Common myeloid progenitor, CD34-positive (primary cell): ENCODE data around the gene SLC5A9.

Experiments
- CTCF ChIA-PET: fragments of 350-600 bp; sonication (Branson Sonifier 250); formaldehyde crosslinking; loops from one replicate; lab custom pipeline; 2021; ENCODE audit warnings: antibody characterized with exemption; lab: Charles Lee
- POLR2A ChIA-PET: fragments of 350-600 bp; sonication (Branson Sonifier 250); formaldehyde crosslinking; loops from one replicate; lab custom pipeline; 2021; ENCODE audit warnings: antibody characterized with exemption; lab: Charles Lee
- DNase-seq, 3 donors: peaks; one replicate each; pipeline versions ENCODE4 v3.0.0 to v3.0.0-alpha.2; 2013
- H3K27ac ChIP-seq, 2 experiments: 1 replicate in 1 of 2; 2 replicates in 1 of 2; pipeline ENCODE4 v1.7.0; 2013; ENCODE audit warnings: inconsistent platforms in 2 of 2, low read length in 2 of 2, mild to moderate bottlenecking in 2 of 2, low read depth in 1 of 2, moderate library complexity in 1 of 2; ENCODE audit not compliant: severe bottlenecking in 2 of 2, insufficient read depth in 1 of 2, poor library complexity in 1 of 2
- H3K27me3 ChIP-seq, 5 experiments: replicated peaks in 2 of 5; 1 replicate in 3 of 5; 2 replicates in 2 of 5; pipeline versions ENCODE4 v1.6.1 to v1.7.0; 2013; ENCODE audit warnings: low read length in 4 of 5, mild to moderate bottlenecking in 2 of 5, moderate library complexity in 2 of 5, inconsistent platforms in 1 of 5; ENCODE audit not compliant: insufficient read depth in 5 of 5, control insufficient read depth in 4 of 5
- H3K36me3 ChIP-seq, 4 experiments: 1 replicate in 2 of 4; 2 replicates in 2 of 4; pipeline versions ENCODE4 v1.6.1 to v1.7.0; 2013; ENCODE audit warnings: low read length in 3 of 4, control low read depth in 1 of 4, mild to moderate bottlenecking in 1 of 4; ENCODE audit not compliant: control insufficient read depth in 4 of 4, insufficient read depth in 4 of 4
- H3K4me1 ChIP-seq, 4 experiments: 1 replicate in 3 of 4; 2 replicates in 1 of 4; pipeline versions ENCODE4 v1.6.1 to v1.7.1; 2013; ENCODE audit warnings: low read length in 3 of 4, mild to moderate bottlenecking in 3 of 4, control low read depth in 1 of 4, inconsistent platforms in 1 of 4, moderate library complexity in 1 of 4; ENCODE audit not compliant: control insufficient read depth in 4 of 4, insufficient read depth in 4 of 4; ENCODE audit errors: control extremely low read depth in 1 of 4
- H3K4me3 ChIP-seq, 7 experiments: 1 replicate in 4 of 7; 2 replicates in 3 of 7; pipeline versions ENCODE4 v1.5.1 to v1.7.0; 2013; ENCODE audit warnings: mild to moderate bottlenecking in 7 of 7, low read length in 6 of 7, moderate library complexity in 6 of 7, inconsistent platforms in 2 of 7, low read depth in 2 of 7, control low read depth in 1 of 7; ENCODE audit not compliant: insufficient read depth in 4 of 7, control insufficient read depth in 1 of 7; ENCODE audit errors: extremely low read depth in 1 of 7
- H3K9me3 ChIP-seq, 5 experiments: 1 replicate in 4 of 5; 2 replicates in 1 of 5; pipeline versions ENCODE4 v1.6.1 to v1.7.1; 2013; ENCODE audit warnings: low read length in 4 of 5, mild to moderate bottlenecking in 2 of 5, inconsistent platforms in 1 of 5, low read depth in 1 of 5, moderate library complexity in 1 of 5; ENCODE audit not compliant: control insufficient read depth in 4 of 5, insufficient read depth in 2 of 5; ENCODE audit errors: control extremely low read depth in 1 of 5
- WGBS: methylation state at CpG from one replicate; pipeline ENCODE4 v1.1.5; 2013; ENCODE audit not compliant: insufficient coverage; 5-methylcytosine and 5-hydroxymethylcytosine counted together

Gene SLC5A9

GRCh38 chr1:48248356-48248755 lies 25.8 kb downstream of the SLC5A9 start:
- Histone ChIP-seq H3K36me3 (no peaks in the 10 kb centered on the region), H3K27ac (no peak overlapping the region), H3K4me1 (peaks cover 0 to 25% (median 5%) of the 10 kb centered on the region in 4 experiments), H3K4me3 (no peak overlapping the region), H3K27me3 (no peaks in the 10 kb centered on the region), H3K9me3 (peaks cover 0 to 2% (median 0%) of the 10 kb centered on the region in 5 experiments)
- WGBS: 100% methylated on average over 4 of the region's 4 CpGs
- CTCF ChIA-PET: no interaction called here
- no peak for DNase-seq
- POLR2A ChIA-PET: no interaction called here

GRCh38 chr1:48249868-48250267 lies 27.4 kb downstream of the SLC5A9 start:
- WGBS: 94% methylated on average over 2 of the region's 3 CpGs
- no peak for DNase-seq
- ChIA-PET CTCF (no interaction called here), POLR2A (no interaction called here)
- Histone ChIP-seq H3K9me3 (peaks cover 0 to 2% (median 0%) of the 10 kb centered on the region in 5 experiments), H3K4me1 (peaks cover 0 to 21% (median 5%) of the 10 kb centered on the region in 4 experiments), H3K4me3 (no peak overlapping the region), H3K27ac (no peak overlapping the region), H3K36me3 (no peaks in the 10 kb centered on the region), H3K27me3 (no peaks in the 10 kb centered on the region)

GRCh38 chr1:48250572-48250971 lies 28.1 kb downstream of the SLC5A9 start:
- Histone ChIP-seq H3K27me3 (no peaks in the 10 kb centered on the region), H3K27ac (no peak overlapping the region), H3K4me1 (peaks cover 0 to 16% (median under 1%) of the 10 kb centered on the region in 4 experiments), H3K9me3 (peaks cover 0 to 2% (median 0%) of the 10 kb centered on the region in 5 experiments), H3K36me3 (no peaks in the 10 kb centered on the region), H3K4me3 (no peak overlapping the region)
- ChIA-PET CTCF (no interaction called here), POLR2A (no interaction called here)
- 100% methylated on average over 2 of the region's 3 CpGs for WGBS
- no peak for DNase-seq

- Histone ChIP-seq H3K27me3 (no peaks in the 10 kb centered on the region), H3K4me3 (no peak overlapping the region), H3K27ac (no peak overlapping the region), H3K36me3 (no peaks in the 10 kb centered on the region), H3K4me1 (peaks cover 0 to 15% (median 0%) of the 10 kb centered on the region in 4 experiments), H3K9me3 (peaks cover 0 to 2% (median 0%) of the 10 kb centered on the region in 5 experiments)
- ChIA-PET POLR2A (no interaction called here), CTCF (no interaction called here)
- DNase-seq: peak in 2 of 3 donors; percentile 12 to 13
- 95% methylated on average over 2 of the region's 2 CpGs for WGBS
Measured at GRCh38 chr1:48251323-48251722, 28.8 kb downstream of the SLC5A9 start.

- ChIA-PET POLR2A (no interaction called here), CTCF (no interaction called here)
- Histone ChIP-seq H3K4me3 (no peak overlapping the region), H3K9me3 (peaks cover 0 to 2% (median 0%) of the 10 kb centered on the region in 5 experiments), H3K36me3 (no peaks in the 10 kb centered on the region), H3K27me3 (no peaks in the 10 kb centered on the region), H3K27ac (no peak overlapping the region), H3K4me1 (peaks cover 0 to 11% (median 0%) of the 10 kb centered on the region in 4 experiments)
- 86% methylated on average over 1 of the region's 3 CpGs for WGBS
- DNase-seq: no peak
Measured at GRCh38 chr1:48251821-48252220, 29.3 kb downstream of the SLC5A9 start.

- ChIA-PET POLR2A (no interaction called here), CTCF (interaction anchor here (1.4 to 1.8 kb wide), 2 partner anchors 16 to 18 kb away, joined by 4 to 5 read pairs; no protein-coding TSS in a partner anchor)
- WGBS: 100% methylated on average over 1 of the region's 1 CpG
- DNase-seq: no peak
- no peaks in the 10 kb centered on the region for H3K9me3 ChIP-seq
- no peak overlapping the region for H3K27ac ChIP-seq
- H3K4me3 ChIP-seq: no peak overlapping the region
- no peaks in the 10 kb centered on the region for H3K27me3 ChIP-seq
- H3K4me1 ChIP-seq: peaks cover 0 to 11% (median 0%) of the 10 kb centered on the region in 4 experiments
- H3K36me3 ChIP-seq: no peaks in the 10 kb centered on the region
Measured at GRCh38 chr1:48254254-48254653, 31.7 kb downstream of the SLC5A9 start.

GRCh38 chr1:48258106-48258505 lies 35.6 kb downstream of the SLC5A9 start:
- no peak overlapping the region for H3K4me3 ChIP-seq
- no peak overlapping the region for H3K27ac ChIP-seq
- 100% methylated on average over 1 of the region's 1 CpG for WGBS
- H3K36me3 ChIP-seq: no peaks in the 10 kb centered on the region
- H3K9me3 ChIP-seq: no peaks in the 10 kb centered on the region
- no peaks in the 10 kb centered on the region for H3K4me1 ChIP-seq
- DNase-seq: no peak
- CTCF ChIA-PET: interaction anchor here (1.5 kb wide), 1 partner anchor 23 kb away, joined by 4 read pairs; no protein-coding TSS in a partner anchor
- no peaks in the 10 kb centered on the region for H3K27me3 ChIP-seq
- POLR2A ChIA-PET: no interaction called here
